SK-N-SH treated with all-trans-retinoic acid at 6 μM for 48 hours (cell line): Measurements from ENCODE around the gene ZNF331.

Source experiments
- ARNTL ChIP-seq: fragments of 450-650 bp; formaldehyde crosslinking; IDR thresholded peaks from 2 replicates; pipeline ENCODE4 v1.5.0; 2020; ENCODE audit warnings: low read depth, mild to moderate bottlenecking, moderate library complexity, borderline replicate concordance
- CSDC2 ChIP-seq: fragments of 250-450 bp; sonication (Bioruptor Pico); IDR thresholded peaks from 2 replicates; pipeline ENCODE4 v1.5.0; 2020; ENCODE audit warnings: mild to moderate bottlenecking, moderate library complexity
- ESRRG ChIP-seq: fragments of 250-450 bp; sonication (Bioruptor Pico); IDR thresholded peaks from 2 replicates; pipeline ENCODE4 v1.6.1; 2021; ENCODE audit warnings: mild to moderate bottlenecking
- PPARA ChIP-seq: fragments of 250-450 bp; sonication (Bioruptor Pico); IDR thresholded peaks from 2 replicates; pipeline ENCODE4 v1.5.0; 2020; ENCODE audit warnings: mild to moderate bottlenecking, borderline replicate concordance
- RARB ChIP-seq: fragments of 250-450 bp; sonication (Bioruptor Pico); IDR thresholded peaks from 2 replicates; pipeline ENCODE4 v1.8.0; 2021; ENCODE audit warnings: mild to moderate bottlenecking, moderate library complexity
- SNAI2 ChIP-seq: fragments of 250-450 bp; sonication (Bioruptor Pico); IDR thresholded peaks from 2 replicates; pipeline ENCODE4 v1.5.0; 2020; ENCODE audit warnings: mild to moderate bottlenecking, moderate library complexity
- TCF4 ChIP-seq: fragments of 250-450 bp; sonication (Bioruptor Pico); IDR thresholded peaks from 2 replicates; pipeline ENCODE4 v1.8.0; 2021; ENCODE audit warnings: mild to moderate bottlenecking, moderate library complexity, borderline replicate concordance
- ZFP3 ChIP-seq: fragments of 250-450 bp; sonication (Bioruptor Pico); IDR thresholded peaks from 2 replicates; pipeline ENCODE4 v1.5.0; 2020; ENCODE audit warnings: mild to moderate bottlenecking, moderate library complexity
- ZFP30 ChIP-seq: fragments of 450-650 bp; formaldehyde crosslinking; IDR thresholded peaks from 2 replicates; pipeline ENCODE4 v1.5.0; 2022; ENCODE audit warnings: mild to moderate bottlenecking, moderate library complexity
- ZNF8 ChIP-seq: fragments of 450-650 bp; formaldehyde crosslinking; IDR thresholded peaks from 2 replicates; pipeline ENCODE4 v1.5.0; 2020; ENCODE audit warnings: mild to moderate bottlenecking, moderate library complexity
- TF ChIP-seq, protein P1 (sequence below): fragments of 250-450 bp; sonication (Bioruptor Pico); IDR thresholded peaks from 2 replicates; pipeline ENCODE4 v1.8.0; 2020; ENCODE audit warnings: mild to moderate bottlenecking, moderate library complexity, borderline replicate concordance
- TF ChIP-seq, protein P2 (sequence below): fragments of 250-450 bp; sonication (Bioruptor Pico); IDR thresholded peaks from 2 replicates; pipeline ENCODE4 v1.5.1; 2020; ENCODE audit warnings: low read depth, mild to moderate bottlenecking, moderate library complexity

GRCh38 chr19:53540091-53540490 is 2.1 kb downstream of the ZNF331 start:
- TF ChIP-seq, protein P1, sequence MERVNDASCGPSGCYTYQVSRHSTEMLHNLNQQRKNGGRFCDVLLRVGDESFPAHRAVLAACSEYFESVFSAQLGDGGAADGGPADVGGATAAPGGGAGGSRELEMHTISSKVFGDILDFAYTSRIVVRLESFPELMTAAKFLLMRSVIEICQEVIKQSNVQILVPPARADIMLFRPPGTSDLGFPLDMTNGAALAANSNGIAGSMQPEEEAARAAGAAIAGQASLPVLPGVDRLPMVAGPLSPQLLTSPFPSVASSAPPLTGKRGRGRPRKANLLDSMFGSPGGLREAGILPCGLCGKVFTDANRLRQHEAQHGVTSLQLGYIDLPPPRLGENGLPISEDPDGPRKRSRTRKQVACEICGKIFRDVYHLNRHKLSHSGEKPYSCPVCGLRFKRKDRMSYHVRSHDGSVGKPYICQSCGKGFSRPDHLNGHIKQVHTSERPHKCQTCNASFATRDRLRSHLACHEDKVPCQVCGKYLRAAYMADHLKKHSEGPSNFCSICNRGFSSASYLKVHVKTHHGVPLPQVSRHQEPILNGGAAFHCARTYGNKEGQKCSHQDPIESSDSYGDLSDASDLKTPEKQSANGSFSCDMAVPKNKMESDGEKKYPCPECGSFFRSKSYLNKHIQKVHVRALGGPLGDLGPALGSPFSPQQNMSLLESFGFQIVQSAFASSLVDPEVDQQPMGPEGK (CRISPR knock-in tag): no peak
- TF ChIP-seq ARNTL (CRISPR knock-in tag) (no peak), ZFP30 (CRISPR knock-in tag) (no peak), SNAI2 (CRISPR knock-in tag) (no peak), PPARA (CRISPR knock-in tag) (no peak), CSDC2 (CRISPR knock-in tag) (no peak), ESRRG (CRISPR knock-in tag) (no peak), TCF4 (CRISPR knock-in tag) (no peak), ZNF8 (no peak), ZFP3 (CRISPR knock-in tag) (no peak), RARB (CRISPR knock-in tag) (no peak)
- TF ChIP-seq, protein P2, sequence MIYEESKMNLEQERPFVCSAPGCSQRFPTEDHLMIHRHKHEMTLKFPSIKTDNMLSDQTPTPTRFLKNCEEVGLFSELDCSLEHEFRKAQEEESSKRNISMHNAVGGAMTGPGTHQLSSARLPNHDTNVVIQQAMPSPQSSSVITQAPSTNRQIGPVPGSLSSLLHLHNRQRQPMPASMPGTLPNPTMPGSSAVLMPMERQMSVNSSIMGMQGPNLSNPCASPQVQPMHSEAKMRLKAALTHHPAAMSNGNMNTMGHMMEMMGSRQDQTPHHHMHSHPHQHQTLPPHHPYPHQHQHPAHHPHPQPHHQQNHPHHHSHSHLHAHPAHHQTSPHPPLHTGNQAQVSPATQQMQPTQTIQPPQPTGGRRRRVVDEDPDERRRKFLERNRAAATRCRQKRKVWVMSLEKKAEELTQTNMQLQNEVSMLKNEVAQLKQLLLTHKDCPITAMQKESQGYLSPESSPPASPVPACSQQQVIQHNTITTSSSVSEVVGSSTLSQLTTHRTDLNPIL (CRISPR knock-in tag): no peak
